ENCODE results near the gene HBD. TPM values are rescaled to one million over a fixed set of nuclear protein-coding genes. Genes with fewer than 3 reads are reported as not detected.

The HBD gene
- total RNA-seq, 2 donors from 2014 or later, result 1.6 TPM; not detected in 1

DNA sequence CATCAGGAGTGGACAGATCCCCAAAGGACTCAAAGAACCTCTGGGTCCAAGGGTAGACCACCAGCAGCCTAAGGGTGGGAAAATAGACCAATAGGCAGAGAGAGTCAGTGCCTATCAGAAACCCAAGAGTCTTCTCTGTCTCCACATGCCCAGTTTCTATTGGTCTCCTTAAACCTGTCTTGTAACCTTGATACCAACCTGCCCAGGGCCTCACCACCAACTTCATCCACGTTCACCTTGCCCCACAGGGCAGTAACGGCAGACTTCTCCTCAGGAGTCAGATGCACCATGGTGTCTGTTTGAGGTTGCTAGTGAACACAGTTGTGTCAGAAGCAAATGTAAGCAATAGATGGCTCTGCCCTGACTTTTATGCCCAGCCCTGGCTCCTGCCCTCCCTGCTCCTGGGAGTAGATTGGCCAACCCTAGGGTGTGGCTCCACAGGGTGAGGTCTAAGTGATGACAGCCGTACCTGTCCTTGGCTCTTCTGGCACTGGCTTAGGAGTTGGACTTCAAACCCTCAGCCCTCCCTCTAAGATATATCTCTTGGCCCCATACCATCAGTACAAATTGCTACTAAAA lies 7.5 kb downstream of the HBD start, which contains the start of gene HBB:
Gene HBB (minus strand): TSS at position 340 of the 579 bp plus-strand sequence. CDS start 50 bp downstream, at position 290.
- no peak for ATAC-seq
- H3K27ac Mint-ChIP-seq, result no peak within 1 kb of the TSS
- H3K9me3 Mint-ChIP-seq, result no peaks in the 10 kb centered on the region
- no peak for DNase-seq (ENCODE audit: low spot score in 2 of 2)
- H3K36me3 Mint-ChIP-seq, result no peaks in the 10 kb centered on the region

DNA sequence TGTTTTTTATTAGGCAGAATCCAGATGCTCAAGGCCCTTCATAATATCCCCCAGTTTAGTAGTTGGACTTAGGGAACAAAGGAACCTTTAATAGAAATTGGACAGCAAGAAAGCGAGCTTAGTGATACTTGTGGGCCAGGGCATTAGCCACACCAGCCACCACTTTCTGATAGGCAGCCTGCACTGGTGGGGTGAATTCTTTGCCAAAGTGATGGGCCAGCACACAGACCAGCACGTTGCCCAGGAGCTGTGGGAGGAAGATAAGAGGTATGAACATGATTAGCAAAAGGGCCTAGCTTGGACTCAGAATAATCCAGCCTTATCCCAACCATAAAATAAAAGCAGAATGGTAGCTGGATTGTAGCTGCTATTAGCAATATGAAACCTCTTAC lies 8.8 kb downstream of the HBD start:
- peaks cover 3 to 4% of the 10 kb centered on the region in 2 donors for H3K9me3 Mint-ChIP-seq
- DNase-seq (ENCODE audit: low spot score in 2 of 2) (no peak), ATAC-seq (no peak)
- H3K27ac Mint-ChIP-seq, result no peak overlapping the region
- no peaks in the 10 kb centered on the region for H3K36me3 Mint-ChIP-seq

- Mint-ChIP-seq H3K9me3 (peaks cover 4 to 5% of the 10 kb centered on the region in 2 donors), H3K36me3 (no peaks in the 10 kb centered on the region), H3K27ac (no peak overlapping the region)
- DNase-seq (ENCODE audit: low spot score in 2 of 2) (no peak), ATAC-seq (no peak)
Measured at GRCh38 chr11:5224538-5225479, 9.5 kb downstream of the HBD start.

- no peak for ATAC-seq
- H3K27ac Mint-ChIP-seq, result no peak overlapping the region
- DNase-seq (ENCODE audit: low spot score in 2 of 2), result no peak
- no peaks in the 10 kb centered on the region for H3K36me3 Mint-ChIP-seq
- H3K9me3 Mint-ChIP-seq, result peaks cover 8 to 10% of the 10 kb centered on the region in 2 donors
Measured at GRCh38 chr11:5223686-5224085, 10.6 kb downstream of the HBD start.

DNA sequence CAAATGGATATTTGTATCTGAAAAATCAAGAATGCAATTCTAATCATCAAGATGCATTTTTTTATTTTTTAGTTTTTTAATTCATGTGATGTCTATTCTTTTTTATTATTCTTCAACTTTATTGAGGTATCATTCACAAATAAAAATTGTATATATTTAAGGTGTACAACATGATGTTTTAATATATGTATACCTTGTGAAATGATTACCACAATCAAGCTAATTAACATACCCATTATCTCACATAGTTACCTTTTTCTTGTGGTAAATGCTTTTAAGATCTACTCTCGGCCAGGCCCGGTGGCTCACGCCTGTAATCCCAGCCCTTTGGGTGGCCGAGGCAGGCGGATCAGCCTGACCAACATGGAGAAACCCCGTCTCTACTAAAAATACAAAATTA lies 11.1 kb downstream of the HBD start:
- Mint-ChIP-seq H3K36me3 (no peaks in the 10 kb centered on the region), H3K9me3 (peaks cover 9 to 10% of the 10 kb centered on the region in 2 donors), H3K27ac (no peak overlapping the region)
- DNase-seq (ENCODE audit: low spot score in 2 of 2) (no peak), ATAC-seq (no peak)

DNA sequence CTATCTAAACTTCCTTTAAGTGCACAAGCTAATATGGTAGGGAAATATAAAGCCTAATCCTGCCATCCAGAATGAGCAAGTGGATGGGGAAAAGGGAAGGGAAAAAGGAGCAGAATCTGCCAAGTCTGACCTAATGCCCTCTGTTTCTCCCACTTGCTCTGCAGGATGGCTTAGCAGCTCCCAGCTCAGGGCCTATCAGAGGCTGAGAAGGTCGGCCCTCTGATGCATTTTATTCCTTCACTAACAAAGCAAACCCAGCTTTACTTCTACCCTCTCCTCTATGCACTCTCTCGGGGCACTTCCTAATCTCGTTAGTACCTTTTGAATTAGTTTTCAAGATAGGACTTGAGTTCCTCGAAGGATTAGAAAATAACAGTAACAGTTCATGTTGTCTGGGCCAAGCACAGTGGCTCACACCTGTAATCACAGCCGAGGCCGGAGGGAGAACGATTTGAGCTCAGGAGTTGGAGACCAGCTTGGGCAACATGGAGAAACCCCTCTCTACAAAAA lies 23.9 kb downstream of the HBD start:
- H3K36me3 Mint-ChIP-seq, result no peaks in the 10 kb centered on the region
- ATAC-seq, result no peak
- DNase-seq (ENCODE audit: low spot score in 2 of 2), result no peak
- no peak overlapping the region for H3K27ac Mint-ChIP-seq
- no peaks in the 10 kb centered on the region for H3K9me3 Mint-ChIP-seq

DNA sequence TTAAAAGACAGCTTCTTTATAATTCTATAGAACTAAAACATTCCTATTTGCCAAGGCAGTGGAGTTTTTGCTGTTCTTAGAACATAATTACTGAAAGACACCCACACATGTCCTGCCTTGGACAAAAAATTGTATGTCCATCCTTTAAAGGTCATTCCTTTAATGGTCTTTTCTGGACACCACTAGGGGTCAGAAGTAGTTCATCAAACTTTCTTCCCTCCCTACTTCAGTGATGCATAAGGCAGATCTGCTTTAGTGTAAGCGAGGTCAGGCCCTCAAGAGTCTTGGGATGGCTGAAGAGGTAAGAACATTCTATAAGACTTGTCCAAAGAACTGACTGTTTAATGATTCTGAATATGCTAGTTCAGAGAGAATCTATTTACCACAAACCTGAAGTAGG lies 29.5 kb downstream of the HBD start:
- DNase-seq (ENCODE audit: low spot score in 2 of 2), result no peak
- Mint-ChIP-seq H3K27ac (no peak overlapping the region), H3K9me3 (no peaks in the 10 kb centered on the region), H3K36me3 (no peaks in the 10 kb centered on the region)
- ATAC-seq, result no peak

GRCh38 chr11:5203366-5203765 lies 30.9 kb downstream of the HBD start:
- Mint-ChIP-seq H3K9me3 (no peaks in the 10 kb centered on the region), H3K27ac (no peak overlapping the region), H3K36me3 (no peaks in the 10 kb centered on the region)
- ATAC-seq (no peak), DNase-seq (ENCODE audit: low spot score in 2 of 2) (no peak)

GRCh38 chr11:5200582-5200981 lies 33.7 kb downstream of the HBD start, which contains the start of gene OR51V1:
TSS of gene OR51V1 (minus strand) at chr11:5200682. CDS start at chr11:5200682, 0 bp downstream.
- ATAC-seq, result no peak
- no peaks in the 10 kb centered on the region for H3K9me3 Mint-ChIP-seq
- DNase-seq (ENCODE audit: low spot score in 2 of 2), result no peak
- H3K36me3 Mint-ChIP-seq, result no peaks in the 10 kb centered on the region
- no peak within 1 kb of the TSS for H3K27ac Mint-ChIP-seq

- ATAC-seq, result no peak
- no peak overlapping the region for H3K27ac Mint-ChIP-seq
- DNase-seq (ENCODE audit: low spot score in 2 of 2), result no peak
- peaks cover under 1 to 1% of the 10 kb centered on the region in 2 donors for H3K9me3 Mint-ChIP-seq
- H3K36me3 Mint-ChIP-seq, result no peaks in the 10 kb centered on the region
Measured at GRCh38 chr11:5198285-5198684, 36.0 kb downstream of the HBD start.

DNA sequence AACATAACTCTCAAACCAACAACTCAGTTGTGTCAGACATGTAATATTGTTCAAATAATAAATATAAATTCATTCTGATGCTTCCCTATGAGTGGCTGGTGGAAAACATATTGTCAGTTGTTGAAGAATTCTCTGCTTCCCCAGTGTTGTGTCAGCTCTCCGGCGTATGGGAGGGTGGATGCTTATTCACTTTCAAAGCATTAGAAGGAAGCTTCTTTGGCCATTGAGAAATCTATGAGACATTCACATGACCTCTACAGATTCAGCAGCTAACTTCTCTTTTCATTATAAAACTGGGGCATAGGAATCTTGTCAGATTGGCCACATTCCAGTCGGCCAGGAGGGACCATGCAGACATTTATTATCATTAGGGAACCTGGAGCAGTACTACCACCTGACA lies 36.7 kb downstream of the HBD start:
- Mint-ChIP-seq H3K36me3 (no peaks in the 10 kb centered on the region), H3K27ac (no peak overlapping the region), H3K9me3 (peaks cover 4 to 5% of the 10 kb centered on the region in 2 donors)
- DNase-seq (ENCODE audit: low spot score in 2 of 2), result no peak
- ATAC-seq, result no peak

- Mint-ChIP-seq H3K27ac (no peak overlapping the region), H3K9me3 (peaks cover 4 to 5% of the 10 kb centered on the region in 2 donors)
- no peak for DNase-seq (ENCODE audit: low spot score in 2 of 2)
Measured at GRCh38 chr11:5196731-5197130, 37.6 kb downstream of the HBD start.

GRCh38 chr11:5196067-5196466 lies 38.2 kb downstream of the HBD start:
- Mint-ChIP-seq H3K36me3 (no peaks in the 10 kb centered on the region), H3K27ac (no peak overlapping the region), H3K9me3 (peaks cover 7 to 9% of the 10 kb centered on the region in 2 donors)
- DNase-seq (ENCODE audit: low spot score in 2 of 2), result no peak
- no peak for ATAC-seq

More at GRCh38 chr11:5196731-5197130, 37.6 kb downstream of the HBD start:
- no peak for ATAC-seq
- H3K36me3 Mint-ChIP-seq, result no peaks in the 10 kb centered on the region

DNA sequence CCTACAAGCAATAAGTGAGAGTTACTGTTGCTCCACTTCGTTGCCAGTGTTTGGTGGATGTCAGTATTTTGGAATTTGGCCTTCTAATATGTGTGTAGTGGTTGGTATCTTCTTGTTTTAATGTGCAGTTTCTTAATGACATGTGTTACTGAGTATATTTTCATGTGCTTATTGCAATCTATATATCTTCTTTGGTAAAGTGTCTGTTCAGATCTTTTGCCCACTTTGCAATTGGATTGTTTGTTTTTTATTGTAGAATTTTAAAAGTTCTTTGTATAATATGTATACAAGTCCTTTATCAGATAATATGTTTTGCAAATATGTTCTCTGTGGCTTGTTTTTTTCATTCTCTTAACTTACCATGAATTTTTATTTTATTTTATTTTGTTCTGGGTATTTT lies 41.5 kb downstream of the HBD start:
- H3K9me3 Mint-ChIP-seq, result peaks cover 12 to 19% of the 10 kb centered on the region in 2 donors
- no peak overlapping the region for H3K27ac Mint-ChIP-seq
- ATAC-seq, result no peak
- H3K36me3 Mint-ChIP-seq, result no peaks in the 10 kb centered on the region
- DNase-seq (ENCODE audit: low spot score in 2 of 2), result no peak

DNA sequence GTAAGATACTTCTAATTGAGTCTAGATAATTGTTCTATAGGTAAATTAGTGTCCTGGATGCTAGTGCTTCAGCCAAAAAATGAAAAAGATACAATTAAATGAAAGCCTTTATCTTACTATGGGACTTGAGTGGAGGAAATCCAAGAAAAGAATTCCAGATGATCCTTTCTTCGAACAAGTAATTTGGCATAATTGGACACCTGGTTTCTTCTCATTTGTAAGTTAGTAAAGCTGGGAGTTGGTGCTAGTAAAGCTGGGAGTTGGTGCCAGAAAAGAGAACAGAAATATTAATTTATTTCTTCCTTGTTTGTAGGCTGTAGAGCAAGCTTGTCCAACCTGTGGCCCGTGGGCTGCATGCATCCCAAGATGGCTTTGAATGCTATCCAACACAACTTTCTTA lies 46.1 kb downstream of the HBD start:
- Mint-ChIP-seq H3K9me3 (peaks cover 10 to 17% of the 10 kb centered on the region in 2 donors), H3K27ac (no peak overlapping the region), H3K36me3 (no peaks in the 10 kb centered on the region)
- DNase-seq (ENCODE audit: low spot score in 2 of 2), result no peak
- no peak for ATAC-seq
